CD4-positive, alpha-beta T cell (primary cell): ENCODE data around the gene BHLHE23. TPM values are rescaled to one million over a fixed set of nuclear protein-coding genes. Genes with fewer than 3 reads are reported as not detected.

ENCODE experiments used
- ATAC-seq: fragments of 200-7000 bp; cut with Tn5 transposase; one replicate; pipeline ENCODE4 v1.10.0; 2022; ENCODE audit warnings: mild to moderate bottlenecking; ENCODE audit not compliant: poor library complexity
- CTCF ChIA-PET: fragments of 350-600 bp; sonication (Branson Sonifier 250); formaldehyde crosslinking; loops from one replicate; lab custom pipeline; 2021; ENCODE audit warnings: antibody characterized with exemption, inconsistent platforms; lab: Charles Lee
- POLR2A ChIA-PET: fragments of 350-600 bp; sonication (Branson Sonifier 250); formaldehyde crosslinking; loops from one replicate; lab custom pipeline; 2021; ENCODE audit warnings: antibody characterized with exemption, inconsistent platforms; lab: Charles Lee
- DNase-seq, 14 experiments: peaks; one replicate each; pipeline ENCODE4 v3.0.0-alpha.2; 2013 to 2020; ENCODE audit warnings: mixed read lengths in 2 of 14
- H3K27ac ChIP-seq, 2 donors: one replicate each; pipeline versions ENCODE4 v1.5.1 to v1.7.0; 2013; ENCODE audit warnings: low read length in 2 of 2, low read depth in 1 of 2, mild to moderate bottlenecking in 1 of 2
- H3K27me3 ChIP-seq, 2 experiments: 1 replicate in 1 of 2; 2 replicates in 1 of 2; pipeline versions ENCODE4 v1.6.1 to v1.7.0; 2013; ENCODE audit warnings: low read length in 2 of 2, control low read depth in 1 of 2, mild to moderate bottlenecking in 1 of 2, moderate library complexity in 1 of 2; ENCODE audit not compliant: insufficient read depth in 2 of 2, control insufficient read depth in 1 of 2
- H3K36me3 ChIP-seq: one replicate; pipeline ENCODE4 v1.6.1; 2013; ENCODE audit warnings: low read length, control low read depth; ENCODE audit not compliant: insufficient read depth
- H3K4me1 ChIP-seq: one replicate; pipeline ENCODE4 v1.6.1; 2013; ENCODE audit warnings: low read length, control low read depth; ENCODE audit not compliant: insufficient read depth
- H3K4me3 ChIP-seq: one replicate; pipeline ENCODE4 v1.5.1; 2013; ENCODE audit warnings: mild to moderate bottlenecking, low read length, moderate library complexity
- H3K9me3 ChIP-seq, 2 experiments: 1 replicate in 1 of 2; 2 replicates in 1 of 2; pipeline versions ENCODE4 v1.6.1 to v1.7.0; 2013; ENCODE audit warnings: low read length in 2 of 2, mild to moderate bottlenecking in 2 of 2, control low read depth in 1 of 2, moderate library complexity in 1 of 2; ENCODE audit not compliant: control insufficient read depth in 1 of 2, insufficient read depth in 1 of 2
- H3K27ac Mint-ChIP-seq: one replicate; pipeline ENCODE4 v1.8.0; 2020; ENCODE audit warnings: mixed read lengths
- H3K27me3 Mint-ChIP-seq: one replicate; pipeline ENCODE4 v1.8.0; 2021; ENCODE audit warnings: mixed read lengths
- H3K36me3 Mint-ChIP-seq: one replicate; pipeline ENCODE4 v1.8.0; 2021; ENCODE audit warnings: low read depth, mixed read lengths
- H3K4me1 Mint-ChIP-seq: one replicate; pipeline ENCODE4 v1.8.0; 2021; ENCODE audit warnings: low read depth, mixed read lengths
- H3K4me3 Mint-ChIP-seq: one replicate; pipeline ENCODE4 v1.8.0; 2020; ENCODE audit warnings: mild to moderate bottlenecking, mixed read lengths
- H3K9me3 Mint-ChIP-seq: one replicate; pipeline ENCODE4 v1.8.0; 2020; ENCODE audit warnings: mixed read lengths
- intact Hi-C, 2 experiments: fragments of 100-400 bp; cut with DNase I in 1 of 2; cut with micrococcal nuclease in 1 of 2; formaldehyde crosslinking; loops; one replicate each; pipeline versions ENCODE4 v1.15.1 to v1.9.0; 2023 to 2025; cut with DNase I, micrococcal nuclease
- total RNA-seq, 174 experiments: library from RNA in 2 of 174; stranded (reverse) in 2 of 174; gene quantifications; one replicate each; pipeline ENCODE4 v1.2.3 and lab custom pipeline; 2021 to 2026
- TF ChIP-seq, protein P1 (sequence below): fragments of 200-600 bp; IDR thresholded peaks from one replicate; pipeline ENCODE4 v1.8.0; 2022; ENCODE audit warnings: antibody characterized with exemption, mild to moderate bottlenecking

BHLHE23 gene
- total RNA-seq, 2 experiments from 2014 or later = not detected

DNA sequence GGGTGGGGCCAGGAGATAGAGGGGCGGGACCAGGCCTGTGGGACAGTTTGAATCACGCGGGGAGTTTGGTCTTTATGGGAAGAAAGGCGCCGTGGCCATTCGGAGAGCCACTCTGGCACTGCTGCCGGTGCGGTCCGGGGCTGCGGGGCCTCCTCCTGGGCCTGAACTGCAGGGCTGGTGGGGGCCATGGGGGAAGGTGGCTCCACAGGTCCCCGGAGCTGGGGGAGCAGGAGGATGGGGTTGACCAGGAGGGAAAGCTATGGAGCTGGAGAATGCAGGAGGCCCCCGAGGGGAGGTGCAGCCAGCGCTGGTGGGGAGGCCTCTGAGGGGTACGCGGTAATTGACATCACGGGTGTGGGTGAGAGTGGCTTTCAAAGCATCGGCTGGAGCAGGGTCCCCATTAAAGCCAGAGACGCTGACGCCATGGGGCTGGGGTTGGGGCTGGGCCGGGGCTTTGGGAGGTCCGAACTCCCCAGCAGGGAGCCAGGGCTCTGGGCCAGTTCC, 1.8 kb upstream of the BHLHE23 start:
- ATAC-seq (no peak), DNase-seq (no peak)
- peaks cover 47 to 51% of the 10 kb centered on the region in 2 experiments for H3K27me3 ChIP-seq
- peaks cover 63% of the 10 kb centered on the region for H3K4me1 ChIP-seq
- no peak overlapping the region for H3K4me3 ChIP-seq
- H3K27me3 Mint-ChIP-seq = peaks cover 73% of the 10 kb centered on the region
- H3K9me3 ChIP-seq = peaks cover 8 to 39% of the 10 kb centered on the region in 2 experiments
- POLR2A ChIA-PET = interaction anchor here (0.8 to 1.9 kb wide), 8 partner anchors 17 to 215 kb away, joined by 3 to 8 read pairs (median 4); partner anchors contain the start of gene GID8
- intact Hi-C loops = loop anchor here (1.0 to 10.0 kb wide), 6 partner anchors 36 to 514 kb away; partner anchors contain the start of gene SLC17A9 (in 1 of the 2)
- no peaks in the 10 kb centered on the region for H3K9me3 Mint-ChIP-seq
- H3K4me1 Mint-ChIP-seq = peaks cover 24% of the 10 kb centered on the region
- no peaks in the 10 kb centered on the region for H3K36me3 Mint-ChIP-seq
- H3K27ac Mint-ChIP-seq = no peak overlapping the region
- no peak overlapping the region for H3K27ac ChIP-seq
- peak overlapping the region; percentile 70 for H3K4me3 Mint-ChIP-seq
- TF ChIP-seq, protein P1, sequence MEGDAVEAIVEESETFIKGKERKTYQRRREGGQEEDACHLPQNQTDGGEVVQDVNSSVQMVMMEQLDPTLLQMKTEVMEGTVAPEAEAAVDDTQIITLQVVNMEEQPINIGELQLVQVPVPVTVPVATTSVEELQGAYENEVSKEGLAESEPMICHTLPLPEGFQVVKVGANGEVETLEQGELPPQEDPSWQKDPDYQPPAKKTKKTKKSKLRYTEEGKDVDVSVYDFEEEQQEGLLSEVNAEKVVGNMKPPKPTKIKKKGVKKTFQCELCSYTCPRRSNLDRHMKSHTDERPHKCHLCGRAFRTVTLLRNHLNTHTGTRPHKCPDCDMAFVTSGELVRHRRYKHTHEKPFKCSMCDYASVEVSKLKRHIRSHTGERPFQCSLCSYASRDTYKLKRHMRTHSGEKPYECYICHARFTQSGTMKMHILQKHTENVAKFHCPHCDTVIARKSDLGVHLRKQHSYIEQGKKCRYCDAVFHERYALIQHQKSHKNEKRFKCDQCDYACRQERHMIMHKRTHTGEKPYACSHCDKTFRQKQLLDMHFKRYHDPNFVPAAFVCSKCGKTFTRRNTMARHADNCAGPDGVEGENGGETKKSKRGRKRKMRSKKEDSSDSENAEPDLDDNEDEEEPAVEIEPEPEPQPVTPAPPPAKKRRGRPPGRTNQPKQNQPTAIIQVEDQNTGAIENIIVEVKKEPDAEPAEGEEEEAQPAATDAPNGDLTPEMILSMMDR = no peak
- CTCF ChIA-PET = interaction anchor here (0.6 to 1.8 kb wide), 13 partner anchors 18 to 135 kb away, joined by 3 to 24 read pairs (median 4); partner anchors contain the start of gene GID8
- no peaks in the 10 kb centered on the region for H3K36me3 ChIP-seq

DNA sequence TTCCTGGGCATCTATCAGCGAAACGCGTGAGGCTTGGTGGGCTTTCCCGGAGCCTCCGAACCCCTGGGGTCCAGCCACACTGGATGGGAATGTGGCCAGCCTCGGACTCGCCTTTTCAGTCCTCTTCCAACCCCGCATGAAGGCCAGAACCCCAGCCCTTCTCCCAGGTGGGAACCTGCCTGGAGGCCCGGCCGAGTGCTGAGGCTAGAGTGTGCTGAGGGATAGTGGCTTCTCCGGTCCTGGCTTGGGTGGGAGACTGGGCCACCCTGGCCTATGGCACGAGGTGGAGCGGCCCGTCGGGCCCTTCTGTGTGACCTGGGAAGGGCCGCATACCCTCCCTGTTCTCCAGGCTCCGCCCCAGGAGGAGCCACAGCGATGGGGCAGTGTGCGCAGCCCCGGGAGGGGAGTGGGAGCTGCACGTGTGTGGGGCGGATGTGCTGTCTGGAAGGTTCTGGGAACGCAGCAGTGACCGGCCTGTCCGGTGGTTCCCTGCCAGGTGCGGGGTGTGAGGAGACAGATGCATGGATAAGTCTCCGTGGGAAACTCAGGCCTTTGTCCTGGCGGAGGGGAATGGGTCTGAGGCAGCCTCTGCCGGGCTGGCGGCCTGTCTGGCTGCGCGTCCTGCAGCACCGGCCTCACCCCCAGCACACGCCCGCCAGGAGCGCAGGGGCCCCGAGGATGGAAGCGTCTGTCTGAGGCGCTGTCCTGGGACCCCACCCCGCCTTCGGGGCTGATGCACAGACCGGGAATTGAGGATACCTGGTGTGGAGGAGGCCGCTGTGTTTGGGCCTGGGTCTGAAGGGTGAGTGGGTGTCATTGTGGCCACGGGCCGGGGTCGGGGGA, 1.1 kb upstream of the BHLHE23 start:
- ChIA-PET POLR2A (interaction anchor here (1.9 kb wide), 1 partner anchor 107 kb away, joined by 6 read pairs; no protein-coding TSS in a partner anchor), CTCF (interaction anchor here (1.4 to 1.8 kb wide), 2 partner anchors 31 to 108 kb away, joined by 5 to 24 read pairs; no protein-coding TSS in a partner anchor)
- intact Hi-C loops = loop anchor here (5.0 to 10.0 kb wide), 3 partner anchors 53 to 513 kb away; partner anchors contain the start of gene SLC17A9 (in 1 of the 2)
- H3K27ac ChIP-seq = no peak overlapping the region
- no peaks in the 10 kb centered on the region for H3K36me3 ChIP-seq
- H3K4me1 ChIP-seq = peaks cover 63% of the 10 kb centered on the region
- no peak overlapping the region for H3K27ac Mint-ChIP-seq
- ATAC-seq = no peak
- peaks cover under 1 to 39% of the 10 kb centered on the region in 2 experiments for H3K9me3 ChIP-seq
- peak in 2 of 14 experiments; percentile 17 to 33 for DNase-seq
- H3K4me1 Mint-ChIP-seq = peaks cover 24% of the 10 kb centered on the region
- H3K27me3 Mint-ChIP-seq = peaks cover 73% of the 10 kb centered on the region
- H3K27me3 ChIP-seq = peaks cover 53 to 58% of the 10 kb centered on the region in 2 experiments
- H3K36me3 Mint-ChIP-seq = no peaks in the 10 kb centered on the region
- TF ChIP-seq, protein P1 = no peak
- H3K4me3 Mint-ChIP-seq = peak overlapping the region; percentile 51
- no peak overlapping the region for H3K4me3 ChIP-seq
- H3K9me3 Mint-ChIP-seq = no peaks in the 10 kb centered on the region

DNA sequence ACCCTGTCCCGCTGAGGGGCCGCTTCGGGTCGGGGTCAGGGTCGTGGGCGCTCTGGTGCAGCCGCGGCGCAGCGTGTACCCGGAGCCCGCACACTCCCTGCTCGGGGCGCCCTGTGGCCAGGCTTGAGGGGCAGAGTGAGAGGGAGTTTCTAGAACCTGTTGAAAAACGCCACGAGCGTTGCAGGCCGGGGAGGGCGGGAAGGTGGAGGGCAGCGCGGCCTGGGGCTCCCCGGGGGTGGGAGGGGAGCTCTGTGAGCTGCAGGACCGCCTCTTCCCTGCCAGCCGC, 539 bp upstream of the BHLHE23 start:
- Histone ChIP-seq H3K27ac (no peak overlapping the region), H3K4me1 (peaks cover 63% of the 10 kb centered on the region), H3K4me3 (no peak overlapping the region), H3K27me3 (peaks cover 54 to 62% of the 10 kb centered on the region in 2 experiments), H3K9me3 (peaks cover 0 to 39% of the 10 kb centered on the region in 2 experiments), H3K36me3 (no peaks in the 10 kb centered on the region)
- peak overlapping the region; percentile 51 for H3K4me3 Mint-ChIP-seq
- ChIA-PET POLR2A (no interaction called here), CTCF (interaction anchor here (1.5 kb wide), 1 partner anchor 35 kb away, joined by 10 read pairs; no protein-coding TSS in a partner anchor)
- peaks cover 72% of the 10 kb centered on the region for H3K27me3 Mint-ChIP-seq
- H3K36me3 Mint-ChIP-seq = no peaks in the 10 kb centered on the region
- no peak overlapping the region for H3K27ac Mint-ChIP-seq
- ATAC-seq (no peak), DNase-seq (peak in 1 of 14 experiments; percentile 21)
- no peaks in the 10 kb centered on the region for H3K9me3 Mint-ChIP-seq
- TF ChIP-seq, protein P1 = no peak
- H3K4me1 Mint-ChIP-seq = peaks cover 24% of the 10 kb centered on the region
- intact Hi-C loops = loop anchor here (5.0 to 10.0 kb wide), 3 partner anchors 53 to 513 kb away; partner anchors contain the start of gene SLC17A9 (in 1 of the 2)
